Measurements from ENCODE around the gene SNTG2. TPM values are rescaled to one million over a fixed set of nuclear protein-coding genes. Genes with fewer than 3 reads are reported as not detected.

The SNTG2 gene
- total RNA-seq, 1 donor: 0.09 TPM

DNA sequence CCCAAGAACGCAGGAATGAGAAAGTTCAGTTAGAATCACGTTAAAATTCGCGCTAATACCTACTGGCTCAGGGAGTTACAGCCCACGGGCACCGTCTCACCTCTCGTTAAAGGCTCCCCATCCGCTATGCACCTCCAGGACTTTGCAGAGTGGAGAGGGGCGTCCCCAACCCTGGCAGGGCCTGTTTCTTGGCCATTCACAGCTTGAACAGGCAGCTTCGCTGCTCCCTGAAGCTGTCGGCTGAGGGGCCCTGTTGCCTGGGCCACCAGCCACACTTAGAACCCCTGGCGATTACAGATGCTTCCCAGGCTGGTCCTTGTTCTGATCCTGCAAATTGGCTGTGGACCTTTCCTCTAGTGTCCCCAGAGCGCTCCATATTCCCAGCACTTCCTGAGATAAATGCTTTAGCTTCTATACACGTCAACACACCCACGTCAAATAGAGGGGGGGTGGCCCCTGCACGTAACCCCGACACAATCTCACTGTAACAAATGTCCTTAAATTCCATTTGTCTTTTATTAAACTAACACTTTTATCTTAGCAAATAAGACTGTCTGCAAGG is 16.8 kb upstream of the SNTG2 start:
- TF ChIP-seq, protein P1, sequence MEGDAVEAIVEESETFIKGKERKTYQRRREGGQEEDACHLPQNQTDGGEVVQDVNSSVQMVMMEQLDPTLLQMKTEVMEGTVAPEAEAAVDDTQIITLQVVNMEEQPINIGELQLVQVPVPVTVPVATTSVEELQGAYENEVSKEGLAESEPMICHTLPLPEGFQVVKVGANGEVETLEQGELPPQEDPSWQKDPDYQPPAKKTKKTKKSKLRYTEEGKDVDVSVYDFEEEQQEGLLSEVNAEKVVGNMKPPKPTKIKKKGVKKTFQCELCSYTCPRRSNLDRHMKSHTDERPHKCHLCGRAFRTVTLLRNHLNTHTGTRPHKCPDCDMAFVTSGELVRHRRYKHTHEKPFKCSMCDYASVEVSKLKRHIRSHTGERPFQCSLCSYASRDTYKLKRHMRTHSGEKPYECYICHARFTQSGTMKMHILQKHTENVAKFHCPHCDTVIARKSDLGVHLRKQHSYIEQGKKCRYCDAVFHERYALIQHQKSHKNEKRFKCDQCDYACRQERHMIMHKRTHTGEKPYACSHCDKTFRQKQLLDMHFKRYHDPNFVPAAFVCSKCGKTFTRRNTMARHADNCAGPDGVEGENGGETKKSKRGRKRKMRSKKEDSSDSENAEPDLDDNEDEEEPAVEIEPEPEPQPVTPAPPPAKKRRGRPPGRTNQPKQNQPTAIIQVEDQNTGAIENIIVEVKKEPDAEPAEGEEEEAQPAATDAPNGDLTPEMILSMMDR (IDR thresholded peaks at IDR 0.05; ENCODE audit: insufficient read depth, low read length): no peak
- no peak for DNase-seq (ENCODE audit: low read depth)
- no peak overlapping the region for H3K4me3 ChIP-seq (ENCODE audit: low read depth, low read length)

DNA sequence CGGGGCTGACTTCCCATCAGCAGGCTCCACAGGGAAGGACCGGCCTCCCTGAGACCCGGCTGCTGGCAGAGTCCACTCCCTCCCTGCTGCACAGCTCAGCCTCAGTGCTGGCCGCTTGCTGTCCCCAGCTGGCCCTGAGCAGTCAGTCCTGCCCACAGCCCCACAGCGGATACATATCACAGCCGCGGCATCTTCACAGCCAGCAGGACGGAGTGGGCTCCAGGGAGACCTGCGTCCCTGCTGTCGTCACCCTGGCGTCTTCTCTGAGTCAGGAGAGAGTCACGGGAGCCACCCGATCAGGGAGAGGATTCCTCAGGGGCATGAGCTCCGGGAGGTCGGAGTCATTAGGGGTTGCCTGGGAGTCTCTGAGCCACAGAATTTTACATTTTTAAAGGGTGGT is 13.1 kb upstream of the SNTG2 start:
- TF ChIP-seq, protein P1 (IDR thresholded peaks at IDR 0.05; ENCODE audit: insufficient read depth, low read length): no peak
- no peak for DNase-seq (ENCODE audit: low read depth)
- H3K4me3 ChIP-seq (ENCODE audit: low read depth, low read length): no peak overlapping the region

DNA sequence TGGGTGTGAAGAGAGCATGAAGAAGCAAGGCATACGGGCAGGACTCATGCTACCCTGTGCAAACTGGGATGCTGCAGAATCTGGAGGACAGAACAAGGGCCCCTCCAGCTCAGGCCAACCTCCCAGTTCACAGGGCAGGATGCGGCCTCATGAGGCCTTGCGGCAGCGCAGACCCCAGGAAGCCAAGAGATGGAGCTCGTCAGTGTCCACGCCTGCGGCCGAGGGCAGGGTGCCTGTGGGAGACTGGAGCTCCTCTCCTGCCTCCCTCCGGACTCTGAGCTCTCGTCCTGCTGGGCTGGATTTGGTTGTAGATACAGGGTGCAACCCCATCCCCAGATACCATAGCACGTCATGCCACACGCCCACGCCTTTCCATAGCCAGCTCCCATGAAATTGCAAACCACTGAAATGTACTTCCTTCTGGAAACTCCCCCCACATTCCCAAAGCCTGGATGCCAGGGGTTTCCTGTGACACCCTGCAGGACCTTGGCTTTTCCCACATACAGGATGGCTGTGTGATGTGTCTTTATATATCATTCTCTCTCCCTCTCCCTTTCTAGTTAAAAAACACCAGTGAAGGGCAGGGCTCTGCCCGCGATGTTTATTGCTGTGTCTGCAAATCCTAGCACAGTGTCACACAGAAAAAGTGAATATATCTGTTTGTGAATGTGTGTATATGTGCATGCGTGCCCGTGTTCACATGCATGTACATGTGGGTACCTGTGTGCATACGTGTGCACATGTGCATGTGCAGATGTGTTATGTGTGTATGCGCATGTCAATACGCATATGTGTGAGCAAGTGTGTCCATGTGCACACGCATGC is 12.3 kb upstream of the SNTG2 start:
- TF ChIP-seq, protein P1 (IDR thresholded peaks at IDR 0.05; ENCODE audit: insufficient read depth, low read length): no peak

DNA sequence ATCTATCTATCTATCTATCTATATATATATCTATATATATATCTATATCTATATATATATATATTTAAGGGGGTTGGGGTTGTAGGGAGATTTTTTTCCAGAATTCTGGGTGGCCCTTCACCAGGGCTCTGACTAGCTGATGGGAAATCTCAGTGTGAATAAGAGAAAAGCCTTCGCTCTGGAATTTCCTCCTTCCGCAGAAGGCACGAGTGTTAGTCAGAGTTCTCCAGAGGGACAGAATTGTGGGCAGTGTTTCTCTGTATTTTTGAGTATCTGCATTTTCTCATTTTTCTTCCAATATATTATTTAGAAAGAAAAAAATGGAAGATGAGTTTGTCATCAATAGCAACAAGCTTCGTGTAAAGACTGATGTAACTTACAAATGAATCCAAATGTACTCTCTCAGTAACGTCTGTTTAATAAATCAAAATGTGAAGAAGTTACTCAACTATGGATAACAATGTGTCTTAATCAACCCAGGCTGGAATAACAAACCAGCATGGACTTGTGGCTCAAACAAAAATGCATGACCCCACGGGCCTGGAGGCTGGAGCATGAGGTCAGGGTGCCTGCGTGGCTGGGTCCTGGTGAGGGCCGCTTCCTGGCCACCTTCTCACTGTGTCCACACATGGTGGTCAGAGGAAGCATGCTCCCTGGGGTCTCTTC is 10.6 kb upstream of the SNTG2 start:
- H3K4me3 ChIP-seq (ENCODE audit: low read depth, low read length): no peak overlapping the region
- peak; percentile 19 for DNase-seq (ENCODE audit: low read depth)
- TF ChIP-seq, protein P1 (IDR thresholded peaks at IDR 0.05; ENCODE audit: insufficient read depth, low read length): no peak

More for the DNA sequence above, 12.3 kb upstream of the SNTG2 start:
- DNase-seq (ENCODE audit: low read depth): peak; percentile 1
- H3K4me3 ChIP-seq (ENCODE audit: low read depth, low read length): no peak overlapping the region

DNA sequence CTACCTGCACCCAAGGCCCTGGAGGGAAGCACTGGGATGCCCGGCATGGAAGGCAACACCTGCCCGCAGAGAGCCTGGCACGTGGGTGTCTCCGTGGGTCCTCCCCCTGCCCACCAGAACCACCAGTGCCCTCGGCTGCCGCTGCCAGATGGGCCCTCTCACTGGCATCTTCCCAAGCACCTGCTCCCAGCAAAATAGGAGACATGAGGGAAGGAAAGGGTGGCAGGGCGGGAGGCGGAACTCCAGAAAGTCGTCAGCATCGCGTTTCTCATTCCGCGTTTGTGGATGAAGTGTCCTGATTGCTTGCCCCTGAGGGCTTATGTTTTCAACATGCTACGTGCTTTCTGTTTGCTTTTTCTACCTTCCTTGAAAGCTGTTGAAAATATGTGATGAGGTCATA is 8.8 kb upstream of the SNTG2 start:
- no peak for DNase-seq (ENCODE audit: low read depth)
- TF ChIP-seq, protein P1 (IDR thresholded peaks at IDR 0.05; ENCODE audit: insufficient read depth, low read length): no peak
- no peak overlapping the region for H3K4me3 ChIP-seq (ENCODE audit: low read depth, low read length)

DNA sequence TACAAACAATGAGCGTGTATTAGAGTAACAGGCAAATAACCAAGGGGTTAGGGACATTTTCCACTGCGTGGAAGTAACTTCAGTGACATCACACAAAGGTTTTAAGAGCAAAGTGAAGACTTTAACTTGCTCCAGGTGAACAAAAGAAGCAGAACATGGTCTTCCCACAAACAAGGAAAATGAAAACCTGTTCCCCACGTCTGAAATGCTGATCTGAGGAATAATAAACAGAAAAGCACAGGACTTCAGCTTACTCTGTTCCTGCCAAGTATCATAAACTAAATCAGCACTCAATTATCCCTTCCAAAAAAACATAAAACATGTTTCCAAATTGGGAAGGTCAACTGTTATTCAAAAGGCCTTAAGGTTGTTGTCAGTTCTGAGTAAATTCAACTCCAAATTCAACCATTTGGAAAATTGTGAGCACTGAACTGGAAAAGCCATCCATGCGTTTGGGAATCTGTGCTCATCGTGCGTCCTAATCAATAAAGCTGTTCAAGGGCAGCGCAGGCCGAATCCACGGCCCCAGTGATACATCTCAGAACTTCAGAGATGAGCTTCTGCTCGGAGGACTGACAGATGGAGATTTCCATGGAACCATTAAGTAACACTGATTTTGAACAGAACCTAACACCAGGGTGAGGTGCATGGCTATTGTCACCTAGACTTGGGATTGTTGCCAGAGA is 7.7 kb upstream of the SNTG2 start:
- TF ChIP-seq, protein P1 (IDR thresholded peaks at IDR 0.05; ENCODE audit: insufficient read depth, low read length): no peak
- no peak overlapping the region for H3K4me3 ChIP-seq (ENCODE audit: low read depth, low read length)
- DNase-seq (ENCODE audit: low read depth): no peak
